Suppressor macrophage treated with lipopolysaccharide for 1 hour (primary cell): ENCODE results near the gene DCXR.
A peak's percentile ranks its signal among the peaks of the same experiment; 100 is the strongest.

Experiments
- DNase-seq, 3 donors: peaks; one replicate each; pipeline ENCODE4 v3.0.0-alpha.2; 2020 to 2022

Gene DCXR

DNA sequence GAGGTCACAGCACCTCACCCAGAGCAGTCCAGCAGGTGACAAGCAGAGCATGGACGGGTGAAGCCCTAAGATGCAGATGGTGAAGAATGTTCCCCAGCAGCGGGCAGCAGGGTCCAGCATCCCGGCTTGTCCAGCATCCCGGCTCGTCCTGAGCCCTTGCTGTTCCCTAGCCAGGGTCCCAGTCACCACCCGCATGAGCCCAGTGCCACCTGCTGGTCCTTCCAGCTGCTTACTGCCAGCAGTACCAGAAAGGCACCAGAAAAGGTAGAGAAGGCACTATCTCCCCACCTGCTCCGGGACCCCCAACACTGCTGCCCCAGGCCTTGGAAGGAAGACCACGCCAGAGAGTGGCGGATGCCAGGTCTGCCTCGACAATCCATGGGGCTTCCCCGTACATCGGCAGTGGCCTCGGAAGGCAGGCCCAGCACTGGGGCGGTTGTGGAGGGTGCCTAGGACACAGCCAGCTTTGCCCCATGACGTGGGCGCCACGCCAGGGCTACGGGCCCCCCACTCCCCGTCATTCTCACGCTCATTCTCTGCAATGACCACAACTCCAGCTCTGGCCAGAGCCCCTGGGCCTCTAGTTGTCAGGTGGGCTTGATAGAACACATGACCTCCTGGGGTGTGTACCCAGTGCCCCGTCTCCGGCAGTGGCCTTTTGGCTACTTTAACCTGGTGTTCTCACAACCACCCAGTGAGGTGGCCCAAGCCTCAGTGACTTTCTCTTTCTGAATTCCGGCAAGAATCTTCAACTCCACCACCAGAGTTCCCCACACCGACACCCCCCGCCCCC, 16.2 kb downstream of the DCXR start:
- peak; percentile 71 to 82 (median 74) for DNase-seq

DNA sequence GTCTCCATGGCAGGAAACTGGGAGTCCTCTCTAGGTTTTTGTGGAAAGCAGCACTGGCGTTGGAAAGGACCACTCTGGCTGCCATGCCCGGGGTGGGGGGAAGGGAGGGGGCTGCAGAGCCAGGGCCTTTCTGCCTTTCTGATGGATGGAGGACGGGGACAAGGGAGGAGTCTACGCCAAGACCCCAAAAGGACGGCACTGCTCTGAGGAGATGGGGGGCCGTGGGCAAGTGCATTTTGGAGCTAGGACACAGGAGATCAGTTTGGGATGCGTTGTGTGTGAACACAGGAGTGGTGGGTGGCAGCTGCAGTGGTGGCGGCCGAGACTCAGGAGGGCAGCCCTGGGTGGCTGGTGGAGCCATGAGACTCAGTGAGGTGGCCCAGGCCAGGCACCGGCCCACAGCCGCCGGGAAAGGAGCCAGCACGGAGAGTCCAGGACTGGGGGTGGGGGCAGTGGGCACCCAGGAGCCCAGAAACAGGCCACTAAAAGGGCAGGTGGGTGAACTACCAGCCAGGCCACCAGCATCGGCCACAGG, 16.9 kb downstream of the DCXR start:
- DNase-seq, result no peak

DNA sequence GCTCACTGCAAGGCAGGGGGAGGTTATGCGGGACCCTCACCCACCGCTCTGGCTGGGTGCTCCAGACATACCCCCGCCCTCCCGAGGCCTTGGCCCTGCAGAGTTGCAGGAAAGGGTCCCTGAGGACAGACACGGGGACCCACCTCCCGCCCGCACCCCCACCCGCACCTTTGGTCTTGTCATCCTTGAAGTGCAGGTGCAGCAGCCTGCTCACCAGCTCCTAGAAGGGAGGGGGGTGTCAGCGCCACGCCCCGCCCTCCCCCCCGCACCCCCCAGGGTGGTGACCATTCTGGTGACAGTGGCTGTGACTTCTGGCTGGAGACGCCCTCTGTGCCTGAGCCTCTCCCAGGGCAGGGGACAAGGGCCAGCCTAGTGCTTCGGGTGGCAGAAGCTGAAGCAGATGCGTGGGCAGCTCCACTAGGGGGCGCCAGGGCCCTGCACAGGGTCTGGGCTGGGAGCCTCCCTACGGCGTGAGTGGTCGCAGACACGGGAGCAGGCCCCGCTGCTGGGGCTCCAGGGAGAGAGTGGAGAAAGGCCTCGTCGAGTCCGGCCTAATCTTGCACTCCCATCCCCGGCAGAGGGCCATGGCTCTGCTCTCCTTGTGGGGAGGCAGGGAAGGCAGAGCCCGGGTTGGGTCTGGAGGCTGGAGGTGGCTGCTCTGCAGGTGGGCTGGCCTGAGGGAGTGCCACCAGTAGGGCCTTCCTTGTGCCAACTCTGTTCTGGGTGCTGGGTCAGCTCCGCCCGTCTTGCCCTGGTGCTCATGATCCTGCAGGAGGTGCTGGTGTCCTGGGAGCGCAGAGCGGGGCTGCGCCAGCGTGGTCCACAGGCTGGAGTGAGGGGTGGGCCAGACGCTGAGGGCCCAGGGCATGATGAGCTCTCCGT, 17.6 kb downstream of the DCXR start:
- peak; percentile 69 to 89 (median 73) for DNase-seq

DNA sequence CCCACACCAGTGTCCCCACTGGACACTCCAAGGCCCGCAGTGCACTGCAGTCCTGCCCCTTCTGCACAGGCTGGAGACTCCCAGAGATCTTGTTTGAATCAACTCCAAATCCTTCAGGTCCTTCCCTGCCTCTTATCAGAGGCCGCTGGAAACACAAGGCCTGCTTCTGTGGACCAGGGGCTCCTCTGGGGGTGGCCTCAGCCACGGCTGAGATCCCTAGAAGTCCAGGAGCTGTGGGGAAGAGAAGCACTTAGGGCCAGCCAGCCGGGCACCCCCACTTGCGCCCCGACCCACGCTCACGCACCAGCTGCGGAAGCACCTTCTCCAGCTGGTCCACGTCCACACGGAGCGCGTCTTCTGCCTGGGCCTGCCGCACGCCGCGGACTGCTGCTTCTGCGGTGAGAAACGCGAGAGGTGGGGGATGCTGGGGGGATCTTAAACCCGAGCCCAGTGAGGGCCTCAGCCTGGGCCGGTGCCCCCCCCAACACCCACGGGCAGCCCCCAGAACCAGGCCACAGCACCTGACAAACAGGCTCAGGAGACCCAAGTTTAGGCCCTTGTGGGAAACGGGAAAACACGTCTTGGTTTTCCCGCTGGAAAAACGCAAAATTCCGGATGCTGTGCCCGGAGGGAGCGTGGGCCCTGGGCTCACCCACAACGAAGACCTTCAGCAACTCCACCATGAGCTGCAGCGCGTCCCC, 18.4 kb downstream of the DCXR start:
- no peak for DNase-seq

DNA sequence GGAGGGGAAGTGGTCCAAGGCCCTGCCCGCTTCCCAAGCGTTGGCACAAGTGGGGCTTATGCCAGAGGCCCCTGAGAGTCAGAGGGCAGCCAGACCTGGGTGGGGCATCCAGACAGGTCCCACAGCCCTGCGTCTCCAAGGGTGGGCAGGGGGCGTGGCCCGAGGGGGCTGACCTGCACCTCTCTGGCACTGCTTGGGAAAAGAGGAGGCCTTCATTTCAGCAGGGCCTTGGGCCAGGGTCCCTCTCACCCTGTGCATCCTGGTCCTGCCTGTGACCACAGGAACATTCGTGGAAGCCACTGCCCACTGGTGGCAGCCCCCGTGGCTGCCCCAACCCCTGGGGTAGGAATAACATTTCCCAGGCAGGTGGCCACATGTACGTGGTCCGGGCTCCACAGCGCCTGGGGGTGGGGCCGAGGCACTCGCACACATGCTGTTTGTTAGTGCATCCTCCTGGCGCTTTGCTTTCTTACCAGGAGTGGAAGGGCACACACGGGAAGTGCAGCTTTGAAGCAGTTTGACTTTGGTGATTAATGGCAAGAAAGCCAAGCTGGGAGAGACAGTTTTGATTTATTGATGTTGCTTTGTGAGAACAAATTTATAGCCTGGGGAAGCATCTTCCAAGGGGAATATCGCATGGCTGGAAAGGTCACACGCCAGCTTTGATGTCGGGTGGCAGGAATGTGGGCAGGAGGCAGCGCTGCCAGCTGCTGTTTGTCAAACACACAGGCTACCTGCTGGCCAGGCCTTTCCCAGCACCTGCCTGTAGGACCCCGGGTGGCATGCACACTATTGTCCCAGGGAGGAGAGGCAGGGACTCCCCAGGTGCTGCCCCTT, 19.1 kb downstream of the DCXR start:
- DNase-seq, result no peak

DNA sequence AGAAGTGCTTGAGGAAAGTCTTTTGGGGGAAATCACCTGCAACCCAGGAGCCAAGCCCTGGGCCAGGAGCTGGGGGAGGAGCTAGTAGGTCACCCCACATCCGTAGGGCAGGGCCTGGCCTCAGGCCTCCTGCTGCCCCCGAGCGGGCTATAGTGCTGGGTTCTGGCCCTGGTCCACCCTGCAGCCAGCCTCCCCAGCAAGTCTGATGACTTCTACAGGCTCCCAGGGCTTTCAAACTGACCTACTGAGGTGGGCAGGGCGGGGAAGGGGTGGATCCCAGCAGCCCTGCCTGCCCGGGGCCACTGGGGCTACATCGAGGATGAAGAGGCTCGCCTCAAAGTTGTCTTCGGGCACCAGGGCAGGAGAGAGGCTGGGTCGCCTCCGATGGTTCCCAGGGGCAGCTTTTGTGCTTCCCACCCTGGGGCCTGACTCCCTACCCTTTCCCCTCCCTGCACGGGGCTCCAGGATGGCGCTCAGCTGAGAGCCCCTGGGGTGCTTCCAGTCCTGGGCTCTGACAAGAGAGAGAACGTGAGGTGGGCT, 19.8 kb downstream of the DCXR start:
- DNase-seq, result no peak

DNA sequence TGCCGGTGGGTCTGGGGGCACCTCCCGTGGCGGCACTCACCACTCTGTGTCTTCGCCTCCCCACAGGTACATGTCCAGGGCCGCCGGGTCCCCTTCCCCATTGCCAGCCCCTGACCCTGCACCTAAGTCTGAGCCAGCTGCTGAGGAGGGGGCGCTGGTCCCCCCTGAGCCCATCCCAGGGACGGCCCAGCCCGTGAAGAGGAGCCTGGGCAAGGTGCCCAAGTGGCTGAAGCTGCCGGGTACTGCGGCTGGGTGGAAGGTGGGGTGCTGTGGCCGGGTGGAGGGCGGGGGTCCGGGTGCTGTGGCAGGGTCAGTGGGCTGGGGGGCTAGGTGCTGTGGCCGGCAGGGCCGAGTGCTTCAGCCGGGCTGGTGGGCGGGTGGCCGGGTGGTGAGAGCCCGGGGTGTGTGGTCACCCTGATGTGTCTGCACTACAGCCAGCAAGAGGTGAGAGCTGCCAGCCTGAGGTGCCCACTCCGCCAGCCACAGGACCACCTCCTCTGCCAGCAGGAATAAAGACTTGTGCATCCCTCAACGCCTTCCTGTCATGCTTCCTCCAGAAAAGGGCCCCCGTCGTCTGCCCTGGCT, 20.5 kb downstream of the DCXR start:
- DNase-seq, result no peak

DNA sequence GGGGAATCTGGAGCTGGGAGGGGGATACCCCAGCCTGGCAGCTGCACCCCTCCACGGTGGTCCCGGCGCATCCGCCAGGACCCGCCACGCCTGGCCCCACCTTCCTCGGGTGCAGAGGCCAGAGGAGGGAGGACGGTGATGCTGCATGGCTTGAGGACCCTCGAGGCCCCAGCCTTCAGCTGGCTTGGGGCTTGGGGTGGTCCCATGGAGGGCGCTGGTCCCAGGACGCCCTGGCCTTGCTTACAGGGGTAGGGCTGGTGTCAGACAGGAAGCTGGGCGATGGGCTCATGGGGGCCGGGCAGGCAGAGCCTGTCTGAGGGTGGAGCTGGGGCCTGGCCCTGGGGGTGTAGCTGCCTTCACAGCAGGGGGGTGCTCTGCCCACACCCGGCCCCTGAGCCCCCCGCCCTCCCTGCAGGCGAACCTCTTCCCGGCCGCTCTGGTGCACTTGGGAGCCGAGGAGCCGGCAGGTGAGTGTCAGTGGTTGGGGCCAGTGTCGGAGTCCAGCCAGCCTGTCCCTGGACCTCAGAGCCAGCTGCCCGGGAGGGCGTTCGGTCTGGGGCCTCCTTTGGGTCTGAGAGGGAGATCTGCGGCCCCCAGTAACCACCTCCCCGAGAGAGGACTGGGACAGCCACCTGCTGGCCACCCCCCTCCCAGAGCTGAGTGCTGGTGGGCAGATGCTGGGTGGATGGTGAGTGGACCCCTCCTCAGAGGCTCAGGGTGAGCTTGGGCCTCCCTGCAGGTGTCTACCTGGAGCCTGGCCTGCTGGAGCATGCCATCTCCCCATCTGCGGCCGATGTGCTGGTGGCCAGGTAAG, 21.2 kb downstream of the DCXR start:
- DNase-seq, result no peak

DNA sequence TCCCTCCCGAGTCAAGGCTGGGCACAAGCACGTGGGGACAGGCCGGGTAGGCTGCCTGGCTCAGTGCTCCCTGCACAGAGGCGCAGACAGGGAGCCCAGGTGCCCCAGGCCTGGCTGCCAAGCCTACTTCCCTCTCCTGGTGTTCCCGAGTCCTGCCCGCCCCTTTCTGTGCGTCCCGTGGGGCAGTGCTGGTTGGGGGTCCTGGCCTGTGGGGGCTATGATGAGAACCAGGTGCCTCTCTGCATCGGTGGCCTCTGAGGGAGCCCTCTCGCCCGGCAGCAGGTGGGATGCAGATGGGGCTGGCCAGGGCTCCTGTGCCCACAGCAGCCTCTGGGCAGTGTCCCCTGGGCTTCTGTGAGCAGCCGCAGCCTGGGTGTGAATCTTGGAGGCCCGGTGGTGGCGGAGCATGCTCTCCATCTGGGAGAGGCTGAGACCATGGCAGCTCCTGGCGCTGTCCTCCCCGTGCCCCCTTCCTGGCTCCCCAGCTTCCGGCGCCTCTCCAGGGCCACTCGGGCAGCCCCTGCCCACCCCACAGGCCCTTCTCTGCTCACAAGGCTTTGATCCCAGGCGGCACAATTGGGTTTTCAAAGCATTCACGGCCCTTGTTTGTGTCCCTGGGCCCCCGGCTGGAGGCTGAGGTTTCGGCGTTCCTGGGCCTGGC, 22.1 kb downstream of the DCXR start:
- no peak for DNase-seq

DNA sequence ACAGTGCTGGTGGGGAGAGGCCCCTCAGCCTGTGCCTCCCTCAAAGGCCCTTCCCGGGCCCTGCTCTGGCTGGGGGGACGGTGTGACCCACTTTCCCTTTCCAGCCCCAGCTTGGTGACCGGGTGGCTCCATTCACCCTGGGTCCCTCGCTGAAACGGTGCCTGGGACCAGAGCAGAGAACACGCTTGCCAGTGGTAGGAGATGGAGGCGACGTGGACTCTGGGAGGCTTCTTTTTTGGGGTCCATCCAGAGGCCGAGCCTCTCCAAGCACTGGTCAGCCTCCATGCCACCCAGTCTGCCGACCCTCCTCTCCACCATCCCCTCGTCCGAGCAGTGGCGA, 22.6 kb downstream of the DCXR start:
- DNase-seq, result no peak

DNA sequence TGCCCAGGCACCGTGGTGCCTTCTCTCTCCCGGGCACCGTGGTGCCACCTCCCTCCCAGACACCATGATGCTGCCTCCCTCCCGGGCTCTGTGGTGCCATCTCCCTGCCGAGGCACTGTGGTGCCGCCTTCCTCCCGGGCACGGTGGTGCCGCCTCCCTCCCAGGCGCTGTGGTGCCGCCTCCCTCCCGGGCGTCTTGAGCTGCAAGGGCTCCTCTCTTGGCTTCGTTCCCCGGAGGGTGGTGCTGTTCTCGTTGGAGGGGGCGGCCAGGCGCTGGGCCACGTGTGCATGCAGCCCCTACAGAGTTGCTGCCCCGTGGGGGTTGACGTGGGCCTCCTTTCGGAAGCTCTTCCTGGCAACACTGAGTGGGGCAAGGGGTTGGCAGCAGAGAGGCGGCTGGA, 23.1 kb downstream of the DCXR start:
- no peak for DNase-seq

DNA sequence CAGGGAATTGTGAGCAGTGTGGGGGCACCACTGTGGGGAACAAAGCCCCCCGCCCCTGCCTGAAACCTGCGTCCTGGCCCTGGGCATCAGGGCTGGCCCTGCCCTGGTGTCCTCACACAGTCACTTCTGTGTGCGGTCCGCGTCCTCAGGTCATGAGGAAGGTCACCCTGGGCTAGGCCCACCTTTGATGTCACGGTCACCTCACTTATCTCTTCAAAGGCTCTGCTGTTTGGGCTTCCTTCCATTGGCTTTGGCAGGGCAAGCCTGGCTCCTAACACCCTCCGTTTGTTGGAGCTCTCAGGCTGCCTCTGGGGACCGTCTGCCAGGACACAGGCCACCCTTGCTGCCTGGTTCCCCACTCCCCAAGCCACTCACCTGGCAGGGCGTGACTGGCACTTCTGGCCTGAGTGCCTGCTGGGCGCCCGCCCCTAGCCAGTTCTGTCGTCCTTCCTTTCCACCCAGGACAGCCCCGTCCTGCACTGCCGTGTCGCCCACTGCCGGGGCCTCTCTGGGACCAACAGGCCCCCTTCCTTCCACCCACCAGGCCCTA, 23.6 kb downstream of the DCXR start:
- no peak for DNase-seq

DNA sequence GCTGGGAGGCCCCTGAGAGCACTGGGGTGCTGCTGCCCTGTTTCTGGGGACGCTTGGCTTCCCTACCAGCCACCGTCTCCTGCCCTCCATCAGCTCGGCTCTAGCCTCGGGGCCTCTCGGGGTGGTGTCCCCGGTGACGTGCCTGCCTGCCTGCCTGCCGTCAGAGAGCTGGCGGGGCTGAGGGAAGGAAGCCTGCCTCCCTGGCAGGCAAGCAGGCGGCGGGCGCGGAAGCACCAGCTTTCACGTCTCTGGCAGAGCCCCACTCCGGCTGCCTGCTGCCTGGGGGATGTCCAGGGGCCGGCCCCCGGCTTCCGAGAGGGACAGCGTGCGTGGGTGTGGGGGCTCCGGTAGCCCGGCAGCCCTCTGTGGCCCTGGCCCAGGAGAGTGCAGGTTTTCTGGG, 24.2 kb downstream of the DCXR start:
- DNase-seq, result no peak

DNA sequence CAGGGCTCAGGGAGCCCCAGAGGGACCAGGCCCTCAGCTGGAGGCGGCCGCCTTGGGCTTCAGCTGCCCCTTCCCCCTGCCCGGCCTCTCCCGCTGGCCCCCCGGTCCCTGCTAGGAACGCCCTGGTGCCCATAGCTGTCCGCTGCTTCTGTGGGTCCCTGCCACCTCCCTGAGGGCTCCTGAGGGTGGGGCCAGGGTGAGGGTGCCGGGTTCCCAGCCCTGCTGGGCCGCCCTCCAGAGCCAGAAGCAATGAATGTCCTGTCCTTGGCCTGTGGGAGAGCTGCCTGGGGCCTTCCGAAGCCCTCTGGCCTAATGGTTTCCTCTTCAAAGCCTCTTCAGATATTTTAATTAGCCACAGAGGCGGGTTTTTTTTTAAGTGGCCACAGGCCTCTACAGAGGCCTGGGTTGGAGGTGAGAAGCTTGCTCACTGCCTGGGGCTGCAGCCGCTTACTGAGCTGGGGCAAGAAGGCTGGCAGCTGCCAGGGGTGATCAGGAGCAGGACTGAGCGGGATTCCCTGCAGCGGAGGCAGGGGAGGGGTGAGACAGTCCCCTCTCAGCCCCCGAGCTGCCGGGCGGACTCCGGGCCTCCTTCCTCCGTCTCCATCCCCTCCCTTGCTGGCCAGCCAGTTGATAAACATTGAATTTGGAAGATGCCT, 24.7 kb downstream of the DCXR start:
- no peak for DNase-seq

DNA sequence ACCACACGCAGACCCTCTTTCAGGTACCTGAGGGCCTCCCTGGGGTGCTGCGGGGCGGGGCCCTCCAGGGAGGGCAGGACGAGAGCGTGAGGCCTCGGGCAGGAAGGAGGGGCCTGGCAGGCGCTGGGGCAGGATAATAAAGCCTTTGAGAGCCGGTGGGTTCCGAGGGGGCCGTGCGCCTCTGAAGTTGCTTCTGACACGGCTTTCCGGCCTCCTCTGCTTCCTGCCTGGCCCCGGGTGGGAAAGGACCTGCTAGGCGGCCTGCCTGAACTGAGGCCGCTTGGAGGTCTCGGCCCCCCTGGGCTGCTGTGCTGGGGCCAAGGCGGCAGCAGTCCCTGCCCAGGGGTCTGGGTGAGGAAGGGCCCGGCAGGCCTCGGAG, 25.2 kb downstream of the DCXR start:
- DNase-seq, result no peak

DNA sequence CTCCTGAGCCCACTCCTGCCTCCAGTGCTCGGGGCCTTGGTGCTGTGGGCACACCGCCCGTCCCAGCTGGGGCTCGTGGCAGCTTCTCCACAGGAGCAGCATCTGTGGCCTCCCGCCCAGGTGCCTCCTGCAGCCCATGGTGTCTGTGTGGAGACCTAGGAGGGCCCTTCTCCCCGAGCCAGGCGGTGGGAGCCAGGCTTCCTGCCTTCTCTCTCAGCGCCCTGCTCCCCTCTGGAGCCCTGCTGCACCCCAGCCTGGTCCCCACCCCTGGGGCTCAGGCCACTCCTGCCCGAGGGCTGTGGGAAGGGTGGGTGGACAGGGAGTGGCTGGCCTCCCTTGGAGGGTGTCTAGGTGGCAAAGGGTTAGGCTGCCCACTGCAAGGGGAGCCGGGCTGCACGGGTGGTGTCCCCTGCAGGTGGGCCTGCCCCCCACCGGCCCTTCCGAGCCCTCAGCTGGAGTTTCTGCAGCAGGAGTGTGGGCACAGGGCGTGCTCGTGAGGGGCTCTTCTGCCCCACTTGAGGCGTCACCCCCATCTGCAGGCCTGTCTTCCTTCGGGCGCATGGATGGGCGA, 25.8 kb downstream of the DCXR start:
- no peak for DNase-seq

DNA sequence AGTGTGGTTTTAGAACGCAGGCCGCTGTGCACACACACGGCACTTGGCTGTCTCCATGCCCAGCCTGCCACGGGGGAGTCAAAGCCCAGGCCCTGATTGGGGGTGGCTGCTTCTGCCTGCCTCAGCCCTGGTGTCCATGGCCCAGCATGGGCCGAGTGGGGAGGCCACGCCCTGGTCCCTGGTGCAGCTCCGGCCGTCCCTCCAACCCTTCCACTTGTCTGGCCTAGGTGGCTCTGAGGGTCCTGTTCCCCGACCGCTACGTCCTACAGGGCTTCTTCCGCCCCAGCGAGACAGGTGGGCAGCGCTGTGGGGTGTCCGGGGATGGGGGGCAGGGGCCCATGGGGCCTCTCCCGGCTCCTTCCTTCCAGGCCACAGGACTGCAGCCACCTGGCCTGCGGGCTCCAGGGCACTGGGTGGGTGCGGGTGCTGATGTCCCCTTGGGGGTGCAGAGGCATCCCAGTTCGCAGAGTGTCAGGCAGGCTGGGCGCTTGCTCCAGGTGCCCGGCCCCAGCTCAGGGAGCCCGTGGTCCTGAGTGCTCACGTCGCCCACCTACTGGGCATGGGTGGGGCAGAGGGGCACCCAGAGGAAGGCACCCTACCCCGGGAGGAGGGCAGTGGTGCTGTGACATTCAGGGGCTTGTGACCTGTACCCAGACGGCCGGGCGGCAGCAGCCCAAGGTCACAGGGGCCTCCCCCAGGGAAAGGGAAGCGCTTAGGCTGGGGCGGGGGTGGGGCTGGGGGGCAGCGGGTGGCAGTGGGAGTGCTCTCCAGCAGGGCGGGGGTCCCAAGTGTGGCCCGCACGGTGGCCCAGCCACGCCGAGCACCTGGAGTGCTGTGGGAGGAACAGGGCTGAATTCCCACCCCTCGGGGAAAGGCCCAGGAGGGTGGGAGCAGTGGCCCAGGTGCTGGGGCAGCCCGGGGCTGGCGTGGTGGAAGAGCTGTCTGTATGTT, 26.6 kb downstream of the DCXR start:
- DNase-seq, result no peak

DNA sequence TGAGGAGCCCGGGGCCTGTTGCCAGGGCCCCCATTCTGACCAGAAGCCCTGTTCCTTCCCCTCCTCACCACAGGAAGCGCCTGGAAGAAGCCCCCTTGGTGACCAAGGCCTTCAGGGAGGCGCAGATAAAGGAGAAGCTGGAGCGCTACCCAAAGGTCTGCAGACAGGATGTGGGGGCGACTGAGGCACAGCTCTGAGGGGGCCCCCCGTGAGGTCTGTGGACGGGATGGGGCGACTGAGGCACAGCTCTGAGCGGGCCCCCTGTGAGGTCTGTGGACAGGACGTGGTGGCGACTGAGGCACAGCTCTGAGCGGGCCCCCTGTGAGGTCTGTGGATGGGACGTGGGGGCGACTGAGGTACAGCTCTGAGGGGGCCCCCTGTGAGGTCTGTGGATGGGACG, 28.1 kb downstream of the DCXR start:
- no peak for DNase-seq
